ENCODE results near the gene CDHR5.

- TF ChIP-seq GATA3 (IDR thresholded peaks at IDR 0.05; ENCODE audit: low read depth, low read length) = no peak
- no peak for TF ChIP-seq GATA2 (IDR thresholded peaks at IDR 0.05; ENCODE audit: low read depth, low read length)
These were observed 15.4 kb upstream of the CDHR5 start for GRCh38 chr11:640021-640706.

Data from SH-SY5Y (cell line).